ENCODE measurements around the gene EVI5. TPM values are rescaled to one million over a fixed set of nuclear protein-coding genes. Genes with fewer than 3 reads are reported as not detected.

EVI5 gene
- total RNA-seq, 1 donor from 2014 or later: 33.0 TPM

GRCh38 chr1:92480813-92481598 is 303.9 kb downstream of the EVI5 start:
- DNase-seq (ENCODE audit: low spot score): peak; percentile 28
- Mint-ChIP-seq H3K4me3 (ENCODE audit: unreplicated experiment) (peak overlapping the region; percentile 74), H3K27me3 (ENCODE audit: unreplicated experiment) (peaks cover 42% of the 10 kb centered on the region), H3K36me3 (ENCODE audit: low read depth, unreplicated experiment) (peaks cover 8% of the 10 kb centered on the region), H3K4me1 (ENCODE audit: unreplicated experiment) (peaks cover 39% of the 10 kb centered on the region), H3K27ac (ENCODE audit: unreplicated experiment) (no peak overlapping the region), H3K9me3 (ENCODE audit: unreplicated experiment) (no peaks in the 10 kb centered on the region)
- TF ChIP-seq CTCF (IDR thresholded peaks at IDR 0.05; ENCODE audit: unreplicated experiment): no peak

- Mint-ChIP-seq H3K4me1 (ENCODE audit: unreplicated experiment) (peaks cover 39% of the 10 kb centered on the region), H3K27ac (ENCODE audit: unreplicated experiment) (peak overlapping the region; percentile 36), H3K4me3 (ENCODE audit: unreplicated experiment) (peak overlapping the region; percentile 68), H3K36me3 (ENCODE audit: low read depth, unreplicated experiment) (peaks cover 8% of the 10 kb centered on the region), H3K27me3 (ENCODE audit: unreplicated experiment) (peaks cover 44% of the 10 kb centered on the region), H3K9me3 (ENCODE audit: unreplicated experiment) (no peaks in the 10 kb centered on the region)
- no peak for TF ChIP-seq CTCF (IDR thresholded peaks at IDR 0.05; ENCODE audit: unreplicated experiment)
- DNase-seq (ENCODE audit: low spot score): no peak
Measured at GRCh38 chr1:92480200-92480812, 304.6 kb downstream of the EVI5 start.

GRCh38 chr1:92479587-92479986 is 305.3 kb downstream of the EVI5 start:
- H3K4me1 Mint-ChIP-seq (ENCODE audit: unreplicated experiment): peaks cover 37% of the 10 kb centered on the region
- peak overlapping the region; percentile 36 for H3K27ac Mint-ChIP-seq (ENCODE audit: unreplicated experiment)
- peaks cover 8% of the 10 kb centered on the region for H3K36me3 Mint-ChIP-seq (ENCODE audit: low read depth, unreplicated experiment)
- peak overlapping the region; percentile 68 for H3K4me3 Mint-ChIP-seq (ENCODE audit: unreplicated experiment)
- H3K9me3 Mint-ChIP-seq (ENCODE audit: unreplicated experiment): no peaks in the 10 kb centered on the region
- peaks cover 38% of the 10 kb centered on the region for H3K27me3 Mint-ChIP-seq (ENCODE audit: unreplicated experiment)
- DNase-seq (ENCODE audit: low spot score): no peak
- no peak for TF ChIP-seq CTCF (IDR thresholded peaks at IDR 0.05; ENCODE audit: unreplicated experiment)

GRCh38 chr1:92478393-92478792 is 306.5 kb downstream of the EVI5 start:
- peaks cover 31% of the 10 kb centered on the region for H3K27me3 Mint-ChIP-seq (ENCODE audit: unreplicated experiment)
- no peak overlapping the region for H3K4me3 Mint-ChIP-seq (ENCODE audit: unreplicated experiment)
- no peak for TF ChIP-seq CTCF (IDR thresholded peaks at IDR 0.05; ENCODE audit: unreplicated experiment)
- H3K4me1 Mint-ChIP-seq (ENCODE audit: unreplicated experiment): peaks cover 29% of the 10 kb centered on the region
- no peak for DNase-seq (ENCODE audit: low spot score)
- H3K36me3 Mint-ChIP-seq (ENCODE audit: low read depth, unreplicated experiment): peaks cover 5% of the 10 kb centered on the region
- H3K9me3 Mint-ChIP-seq (ENCODE audit: unreplicated experiment): no peaks in the 10 kb centered on the region
- H3K27ac Mint-ChIP-seq (ENCODE audit: unreplicated experiment): no peak overlapping the region

GRCh38 chr1:92476071-92476631 is 308.8 kb downstream of the EVI5 start:
- peaks cover 22% of the 10 kb centered on the region for H3K27me3 Mint-ChIP-seq (ENCODE audit: unreplicated experiment)
- H3K4me3 Mint-ChIP-seq (ENCODE audit: unreplicated experiment): no peak overlapping the region
- H3K36me3 Mint-ChIP-seq (ENCODE audit: low read depth, unreplicated experiment): peaks cover 5% of the 10 kb centered on the region
- no peak for TF ChIP-seq CTCF (IDR thresholded peaks at IDR 0.05; ENCODE audit: unreplicated experiment)
- no peak for DNase-seq (ENCODE audit: low spot score)
- H3K9me3 Mint-ChIP-seq (ENCODE audit: unreplicated experiment): no peaks in the 10 kb centered on the region
- peaks cover 15% of the 10 kb centered on the region for H3K4me1 Mint-ChIP-seq (ENCODE audit: unreplicated experiment)
- no peak overlapping the region for H3K27ac Mint-ChIP-seq (ENCODE audit: unreplicated experiment)
